GM19351 (cell line): ENCODE data around the gene TOR1A.

Experiments
- ATAC-seq: cut with Tn5 transposase; IDR thresholded peaks from one replicate; pipeline ENCODE4 v1.9.1; 2021; ENCODE audit warnings: mild to moderate bottlenecking, moderate library complexity; ENCODE audit not compliant: unreplicated experiment

TOR1A gene

GRCh38 chr9:129852579-129852978 lies 28.6 kb upstream of the TOR1A start:
- ATAC-seq, result no peak

GRCh38 chr9:129851821-129852220 lies 27.9 kb upstream of the TOR1A start:
- no peak for ATAC-seq

GRCh38 chr9:129850821-129851550 lies 27.1 kb upstream of the TOR1A start:
- no peak for ATAC-seq

- no peak for ATAC-seq
Measured at GRCh38 chr9:129849901-129850300, 26.0 kb upstream of the TOR1A start.

GRCh38 chr9:129848712-129849441 lies 24.9 kb upstream of the TOR1A start:
- ATAC-seq, result no peak

- no peak for ATAC-seq
Measured at GRCh38 chr9:129845373-129845772, 21.4 kb upstream of the TOR1A start.

GRCh38 chr9:129841071-129841470 lies 17.1 kb upstream of the TOR1A start:
- ATAC-seq, result no peak

- ATAC-seq, result no peak
Measured at GRCh38 chr9:129840034-129840433, 16.1 kb upstream of the TOR1A start.

GRCh38 chr9:129839324-129840023 lies 15.5 kb upstream of the TOR1A start:
- ATAC-seq, result no peak

- no peak for ATAC-seq
Measured at GRCh38 chr9:129838707-129839259, 14.8 kb upstream of the TOR1A start.

GRCh38 chr9:129836311-129837007 lies 12.5 kb upstream of the TOR1A start:
- ATAC-seq, result no peak

- peak; percentile 5 for ATAC-seq
Measured at GRCh38 chr9:129835860-129836223, 11.9 kb upstream of the TOR1A start.

GRCh38 chr9:129835128-129835859 lies 11.4 kb upstream of the TOR1A start, which contains the start of the genes C9orf78 and USP20:
Gene C9orf78 (minus strand): TSS chr9:129835275. CDS start chr9:129835221, 54 bp downstream.
Gene USP20 (plus strand): TSS chr9:129835458. CDS start chr9:129852556, 17,098 bp downstream.
- ATAC-seq, result peak; percentile 90

- ATAC-seq, result peak; percentile 10
Measured at GRCh38 chr9:129834489-129835127, 10.7 kb upstream of the TOR1A start.

GRCh38 chr9:129832982-129833381 lies 9.0 kb upstream of the TOR1A start:
- no peak for ATAC-seq

GRCh38 chr9:129828969-129829368 lies 5.0 kb upstream of the TOR1A start:
- ATAC-seq, result no peak

GRCh38 chr9:129828051-129828450 lies 4.1 kb upstream of the TOR1A start:
- ATAC-seq, result no peak

GRCh38 chr9:129826759-129827158 lies 2.8 kb upstream of the TOR1A start:
- ATAC-seq, result no peak

GRCh38 chr9:129826344-129826743 lies 2.4 kb upstream of the TOR1A start:
- ATAC-seq, result no peak

- ATAC-seq, result peak; percentile 7
Measured at GRCh38 chr9:129823542-129823934, 398 bp downstream of the TOR1A start.
